Measurements from ENCODE around the gene FOXJ3. TPM values are rescaled to one million over a fixed set of nuclear protein-coding genes. Genes with fewer than 3 reads are reported as not detected.

FOXJ3 gene
- total RNA-seq, 1 donor from 2014 or later, result 49.4 TPM

DNA sequence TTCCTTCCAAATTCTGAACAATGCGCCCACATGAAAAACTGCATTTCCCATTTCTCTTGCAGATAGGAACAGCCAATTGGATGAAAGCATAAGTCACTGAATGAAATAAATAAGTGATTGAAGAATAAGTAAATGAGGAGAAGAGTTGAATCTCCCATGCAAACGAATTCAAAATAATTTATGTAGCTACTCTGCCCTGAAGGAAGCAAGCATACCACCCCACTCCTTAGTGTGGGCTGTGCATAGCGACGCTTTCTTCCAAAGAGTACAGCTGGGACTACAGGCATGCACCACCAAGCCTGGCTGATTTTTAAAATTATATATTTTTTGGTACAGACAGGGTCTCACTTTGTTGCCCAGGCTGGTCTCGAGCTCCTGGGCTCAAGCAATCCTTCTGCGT is 29.1 kb upstream of the FOXJ3 start:
- Mint-ChIP-seq H3K27ac (no peak overlapping the region), H3K4me1 (ENCODE audit: unreplicated experiment) (no peaks in the 10 kb centered on the region), H3K27me3 (no peaks in the 10 kb centered on the region), H3K36me3 (no peaks in the 10 kb centered on the region), H3K9me3 (no peaks in the 10 kb centered on the region), H3K4me3 (no peak overlapping the region)
- no peak for DNase-seq (ENCODE audit: extremely low spot score, unreplicated experiment)
- TF ChIP-seq, protein P1, sequence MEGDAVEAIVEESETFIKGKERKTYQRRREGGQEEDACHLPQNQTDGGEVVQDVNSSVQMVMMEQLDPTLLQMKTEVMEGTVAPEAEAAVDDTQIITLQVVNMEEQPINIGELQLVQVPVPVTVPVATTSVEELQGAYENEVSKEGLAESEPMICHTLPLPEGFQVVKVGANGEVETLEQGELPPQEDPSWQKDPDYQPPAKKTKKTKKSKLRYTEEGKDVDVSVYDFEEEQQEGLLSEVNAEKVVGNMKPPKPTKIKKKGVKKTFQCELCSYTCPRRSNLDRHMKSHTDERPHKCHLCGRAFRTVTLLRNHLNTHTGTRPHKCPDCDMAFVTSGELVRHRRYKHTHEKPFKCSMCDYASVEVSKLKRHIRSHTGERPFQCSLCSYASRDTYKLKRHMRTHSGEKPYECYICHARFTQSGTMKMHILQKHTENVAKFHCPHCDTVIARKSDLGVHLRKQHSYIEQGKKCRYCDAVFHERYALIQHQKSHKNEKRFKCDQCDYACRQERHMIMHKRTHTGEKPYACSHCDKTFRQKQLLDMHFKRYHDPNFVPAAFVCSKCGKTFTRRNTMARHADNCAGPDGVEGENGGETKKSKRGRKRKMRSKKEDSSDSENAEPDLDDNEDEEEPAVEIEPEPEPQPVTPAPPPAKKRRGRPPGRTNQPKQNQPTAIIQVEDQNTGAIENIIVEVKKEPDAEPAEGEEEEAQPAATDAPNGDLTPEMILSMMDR (conservative IDR thresholded peaks at IDR 0.05), result no peak

GRCh38 chr1:42359466-42359865 is 24.4 kb upstream of the FOXJ3 start:
- H3K27me3 Mint-ChIP-seq, result peaks cover 3% of the 10 kb centered on the region
- no peaks in the 10 kb centered on the region for H3K9me3 Mint-ChIP-seq
- TF ChIP-seq, protein P1 (conservative IDR thresholded peaks at IDR 0.05), result no peak
- H3K4me1 Mint-ChIP-seq (ENCODE audit: unreplicated experiment), result no peaks in the 10 kb centered on the region
- H3K4me3 Mint-ChIP-seq, result no peak overlapping the region
- no peak overlapping the region for H3K27ac Mint-ChIP-seq
- H3K36me3 Mint-ChIP-seq, result no peaks in the 10 kb centered on the region
- no peak for DNase-seq (ENCODE audit: extremely low spot score, unreplicated experiment)

DNA sequence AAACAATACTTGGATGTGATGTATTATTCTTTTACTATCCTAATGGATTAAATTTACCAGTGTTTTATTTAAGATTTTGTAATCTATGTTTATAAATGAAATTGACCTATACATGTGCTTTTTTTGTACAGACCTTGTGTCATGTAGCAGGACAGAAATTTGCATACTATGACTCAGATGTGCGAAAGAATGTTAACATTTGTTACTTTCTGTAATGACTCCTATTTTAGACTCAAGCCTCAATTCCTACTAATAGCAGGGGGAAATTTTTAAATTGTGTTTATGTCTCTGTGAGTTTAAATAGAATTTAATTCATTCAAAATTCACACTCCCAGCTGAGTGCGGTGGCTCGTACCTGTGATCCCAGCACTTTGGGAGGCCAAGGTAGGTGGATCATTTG is 23.8 kb upstream of the FOXJ3 start:
- H3K27ac Mint-ChIP-seq, result no peak overlapping the region
- DNase-seq (ENCODE audit: extremely low spot score, unreplicated experiment), result no peak
- H3K9me3 Mint-ChIP-seq, result no peaks in the 10 kb centered on the region
- H3K4me1 Mint-ChIP-seq (ENCODE audit: unreplicated experiment), result no peaks in the 10 kb centered on the region
- TF ChIP-seq, protein P1 (conservative IDR thresholded peaks at IDR 0.05), result no peak
- H3K36me3 Mint-ChIP-seq, result no peaks in the 10 kb centered on the region
- H3K4me3 Mint-ChIP-seq, result no peak overlapping the region
- peaks cover 3% of the 10 kb centered on the region for H3K27me3 Mint-ChIP-seq

- no peaks in the 10 kb centered on the region for H3K4me1 Mint-ChIP-seq (ENCODE audit: unreplicated experiment)
- H3K27ac Mint-ChIP-seq, result no peak overlapping the region
- H3K36me3 Mint-ChIP-seq, result no peaks in the 10 kb centered on the region
- peaks cover 5% of the 10 kb centered on the region for H3K27me3 Mint-ChIP-seq
- H3K4me3 Mint-ChIP-seq, result no peak overlapping the region
- DNase-seq (ENCODE audit: extremely low spot score, unreplicated experiment), result no peak
- H3K9me3 Mint-ChIP-seq, result no peaks in the 10 kb centered on the region
- TF ChIP-seq, protein P1 (conservative IDR thresholded peaks at IDR 0.05), result no peak
Observed at GRCh38 chr1:42350086-42350485, 15.1 kb upstream of the FOXJ3 start.

DNA sequence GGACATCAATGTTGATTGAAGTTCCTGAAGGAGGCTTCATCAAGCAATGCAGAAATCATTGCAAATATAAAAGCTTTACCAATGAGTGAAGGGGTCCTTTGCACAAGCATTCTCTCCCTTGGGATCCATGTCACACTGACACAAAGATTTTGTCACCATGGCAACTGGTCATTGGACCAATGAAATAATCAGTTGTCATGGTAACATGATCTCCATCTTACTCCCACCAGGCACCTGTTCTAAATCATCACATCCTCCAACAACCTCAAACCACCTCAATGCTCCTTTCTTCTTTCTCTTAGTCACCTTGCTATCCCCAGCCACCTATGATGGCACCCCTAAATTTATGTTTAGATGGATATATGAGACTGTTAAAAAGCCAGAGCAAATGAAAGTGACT is 13.5 kb upstream of the FOXJ3 start:
- peaks cover 5% of the 10 kb centered on the region for H3K27me3 Mint-ChIP-seq
- no peaks in the 10 kb centered on the region for H3K36me3 Mint-ChIP-seq
- no peaks in the 10 kb centered on the region for H3K9me3 Mint-ChIP-seq
- H3K4me1 Mint-ChIP-seq (ENCODE audit: unreplicated experiment), result no peaks in the 10 kb centered on the region
- H3K4me3 Mint-ChIP-seq, result no peak overlapping the region
- H3K27ac Mint-ChIP-seq, result no peak overlapping the region
- TF ChIP-seq, protein P1 (conservative IDR thresholded peaks at IDR 0.05), result no peak
- no peak for DNase-seq (ENCODE audit: extremely low spot score, unreplicated experiment)

DNA sequence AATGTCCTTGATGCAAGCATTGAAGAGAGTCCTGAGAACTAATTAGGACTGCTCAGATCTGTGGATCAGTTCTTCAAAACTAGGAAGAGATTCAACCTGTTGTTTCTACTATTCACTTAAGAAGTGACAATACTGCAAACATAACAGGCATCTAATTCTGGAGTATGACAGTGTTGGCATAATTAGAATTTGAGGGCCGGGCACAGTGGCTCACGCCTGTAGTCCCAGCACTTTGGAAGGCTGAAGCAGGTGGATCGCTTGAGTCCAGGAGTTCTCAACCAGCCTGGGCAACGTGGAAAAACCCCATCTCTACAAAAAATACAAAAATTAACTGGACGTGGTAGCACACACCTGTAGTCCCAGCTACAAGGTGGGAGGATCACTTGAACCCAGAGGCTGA is 8.0 kb upstream of the FOXJ3 start:
- no peaks in the 10 kb centered on the region for H3K27me3 Mint-ChIP-seq
- no peak overlapping the region for H3K4me3 Mint-ChIP-seq

More for the DNA sequence above, 8.0 kb upstream of the FOXJ3 start:
- Mint-ChIP-seq H3K36me3 (no peaks in the 10 kb centered on the region), H3K9me3 (no peaks in the 10 kb centered on the region), H3K4me1 (ENCODE audit: unreplicated experiment) (no peaks in the 10 kb centered on the region), H3K27ac (no peak overlapping the region)
- TF ChIP-seq, protein P1 (conservative IDR thresholded peaks at IDR 0.05), result no peak
- DNase-seq (ENCODE audit: extremely low spot score, unreplicated experiment), result no peak
